Mesodermal cell (in vitro differentiated cells): Measurements from ENCODE around the gene CABYR. TPM values are rescaled to one million over a fixed set of nuclear protein-coding genes. Genes with fewer than 3 reads are reported as not detected.

Experiments
- H3K27ac ChIP-seq: 2 replicates; pipeline ENCODE4 v1.7.0; 2013; ENCODE audit warnings: mild to moderate bottlenecking, low read depth, low read length, moderate library complexity; ENCODE audit not compliant: severe bottlenecking
- H3K36me3 ChIP-seq: 2 replicates; pipeline ENCODE4 v1.7.1; 2013; ENCODE audit warnings: mild to moderate bottlenecking, low read length, moderate library complexity; ENCODE audit not compliant: control insufficient read depth, insufficient read depth
- H3K4me1 ChIP-seq: one replicate; pipeline ENCODE4 v1.7.1; 2013; ENCODE audit warnings: mild to moderate bottlenecking, low read length; ENCODE audit not compliant: insufficient read depth, control insufficient read depth, poor library complexity, severe bottlenecking
- H3K4me3 ChIP-seq: 2 replicates; pipeline ENCODE4 v1.7.0; 2013; ENCODE audit warnings: low read length, control low read depth, mild to moderate bottlenecking; ENCODE audit not compliant: insufficient read depth, poor library complexity, severe bottlenecking; ENCODE audit errors: extremely low read depth
- H3K9me3 ChIP-seq: 2 replicates; pipeline ENCODE4 v1.7.1; 2013; ENCODE audit warnings: mild to moderate bottlenecking, low read length, moderate library complexity; ENCODE audit not compliant: control insufficient read depth
- WGBS, 2 experiments: methylation state at CpG; one replicate each; pipeline ENCODE4 v1.1.5; 2013; ENCODE audit warnings: missing lambda C conversion rate in 2 of 2; ENCODE audit not compliant: insufficient coverage in 2 of 2; 5-methylcytosine and 5-hydroxymethylcytosine counted together
- polyA plus RNA-seq, 2 experiments: library from polyadenylated mRNA; stranded (reverse); fragments of 50-300 nt; gene quantifications; one replicate each; pipeline ENCODE4 v1.2.3, GENCODE V29; 2013

CABYR gene, protein sequence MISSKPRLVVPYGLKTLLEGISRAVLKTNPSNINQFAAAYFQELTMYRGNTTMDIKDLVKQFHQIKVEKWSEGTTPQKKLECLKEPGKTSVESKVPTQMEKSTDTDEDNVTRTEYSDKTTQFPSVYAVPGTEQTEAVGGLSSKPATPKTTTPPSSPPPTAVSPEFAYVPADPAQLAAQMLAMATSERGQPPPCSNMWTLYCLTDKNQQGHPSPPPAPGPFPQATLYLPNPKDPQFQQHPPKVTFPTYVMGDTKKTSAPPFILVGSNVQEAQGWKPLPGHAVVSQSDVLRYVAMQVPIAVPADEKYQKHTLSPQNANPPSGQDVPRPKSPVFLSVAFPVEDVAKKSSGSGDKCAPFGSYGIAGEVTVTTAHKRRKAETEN
- polyA plus RNA-seq (2013, experiment 1 of 2): 7.7 TPM
- 6.4 TPM for polyA plus RNA-seq (2013, experiment 2 of 2)

DNA sequence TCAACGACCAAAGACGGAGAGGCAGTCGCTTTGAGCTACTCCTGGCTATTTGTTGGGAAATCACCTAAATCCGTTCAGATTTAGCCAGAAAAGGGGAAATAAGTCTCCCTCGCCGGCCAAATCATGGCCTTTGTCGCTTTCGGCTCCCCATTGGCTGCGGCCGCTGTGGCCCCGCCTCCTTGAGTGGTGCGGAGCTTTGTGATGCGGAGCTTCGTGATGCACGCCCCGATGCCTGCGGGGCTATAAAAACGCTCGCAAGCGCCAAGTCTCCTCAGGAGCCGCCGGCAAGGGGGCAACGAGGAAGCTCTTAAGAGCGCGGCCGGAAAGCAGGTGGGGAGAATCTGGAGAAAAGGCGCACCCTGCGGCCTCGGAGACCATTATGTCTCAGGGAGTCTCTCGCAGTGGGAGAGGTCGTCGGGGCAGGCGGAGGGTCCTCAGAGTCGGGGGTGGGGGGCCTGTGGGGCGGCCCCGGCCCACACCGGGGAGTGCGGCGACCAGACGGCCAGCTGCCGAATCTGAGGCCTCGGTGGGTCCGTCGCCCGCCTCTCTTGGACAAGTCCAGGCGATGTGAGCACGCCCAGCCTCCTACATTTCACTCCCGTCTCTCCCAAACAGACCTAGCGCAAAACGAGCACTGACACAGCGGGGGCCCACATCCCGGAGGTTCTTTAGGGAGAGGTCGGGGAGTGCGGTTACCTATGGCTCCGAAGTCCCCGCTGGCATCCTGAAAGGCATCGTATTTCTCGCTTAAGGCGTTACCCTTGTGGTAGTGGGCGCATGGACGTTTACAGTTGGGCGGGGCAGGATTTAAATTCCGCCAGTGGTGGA, at the start of gene CABYR:
Gene CABYR (plus strand): TSS at position 274 of the 828 bp plus-strand sequence. CDS start 4,053 bp downstream, outside the sequence.
- Histone ChIP-seq H3K9me3 (no peaks in the 10 kb centered on the region), H3K36me3 (no peaks in the 10 kb centered on the region), H3K4me3 (peak within 1 kb of the TSS; percentile 51), H3K27ac (no peak within 1 kb of the TSS), H3K4me1 (no peaks in the 10 kb centered on the region)
- 14% methylated on average over 40 to 48 of the region's 63 CpGs for WGBS, 2 experiments

DNA sequence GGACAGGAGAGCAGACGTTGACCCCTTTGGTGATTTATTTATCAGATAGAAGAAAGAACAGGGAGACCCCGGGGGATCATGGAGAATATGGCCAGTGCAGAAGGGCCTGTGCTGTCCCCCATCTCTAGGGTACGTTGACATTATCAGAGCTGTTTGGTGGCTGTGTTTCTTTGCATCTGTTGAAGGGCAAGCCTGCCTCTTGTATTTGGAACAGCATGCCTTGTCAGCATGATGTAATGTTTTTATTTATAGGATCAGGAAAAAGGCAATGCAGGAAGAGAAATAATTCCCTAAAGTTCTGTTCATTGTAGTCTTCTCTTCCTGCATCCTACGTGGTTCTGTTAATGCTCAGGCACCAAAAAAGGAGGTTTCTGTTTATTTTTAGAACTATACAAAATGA, 49.8 kb upstream of the CABYR start:
- Histone ChIP-seq H3K4me1 (no peaks in the 10 kb centered on the region), H3K36me3 (no peaks in the 10 kb centered on the region), H3K27ac (peak overlapping the region; percentile 16), H3K9me3 (no peaks in the 10 kb centered on the region), H3K4me3 (no peak overlapping the region)
- 83 to 89% methylated on average over 2 to 3 of the region's 4 CpGs for WGBS, 2 experiments

DNA sequence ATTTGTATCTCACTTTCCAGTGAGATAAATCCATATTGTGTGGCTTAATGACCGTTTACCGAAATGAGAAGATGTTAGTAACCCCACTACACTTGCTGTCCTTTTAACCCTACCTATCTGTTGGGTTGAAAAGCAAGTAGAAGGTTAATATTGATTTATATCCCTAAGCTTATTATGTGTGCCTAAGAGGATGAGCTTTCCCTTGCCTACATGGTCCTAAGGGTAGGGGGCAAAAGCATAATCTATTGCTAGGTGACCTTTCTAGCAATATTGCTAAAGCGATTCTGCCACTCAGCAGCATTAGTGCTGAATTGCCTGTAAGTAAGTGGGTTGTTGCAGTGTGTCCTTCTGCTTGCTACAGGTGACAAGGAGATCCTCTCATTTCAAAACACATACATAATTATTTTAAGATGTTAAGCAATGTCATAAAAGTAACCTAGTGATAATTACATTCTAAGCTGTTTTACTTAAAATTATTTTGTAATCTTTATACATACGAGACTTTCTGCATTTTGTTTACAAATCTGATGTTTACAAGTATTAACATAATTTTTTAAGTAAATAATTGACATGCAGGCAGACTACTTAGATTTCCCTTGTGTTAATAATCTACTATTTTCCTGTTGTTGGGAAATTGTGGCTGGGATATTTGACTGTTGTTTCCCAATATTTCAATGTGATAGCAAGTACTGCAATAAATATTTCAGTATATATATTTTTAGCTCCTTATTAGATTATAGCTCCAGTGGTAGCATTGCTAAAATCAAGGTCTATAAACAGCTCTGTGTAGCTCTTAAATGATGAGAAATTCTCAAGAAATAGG, 49.1 kb upstream of the CABYR start:
- no peaks in the 10 kb centered on the region for H3K9me3 ChIP-seq
- no peak overlapping the region for H3K4me3 ChIP-seq
- no peaks in the 10 kb centered on the region for H3K4me1 ChIP-seq
- no CpG with 5 or more reads among the region's 4 CpGs for WGBS, 2 experiments
- no peaks in the 10 kb centered on the region for H3K36me3 ChIP-seq
- peak overlapping the region; percentile 16 for H3K27ac ChIP-seq

DNA sequence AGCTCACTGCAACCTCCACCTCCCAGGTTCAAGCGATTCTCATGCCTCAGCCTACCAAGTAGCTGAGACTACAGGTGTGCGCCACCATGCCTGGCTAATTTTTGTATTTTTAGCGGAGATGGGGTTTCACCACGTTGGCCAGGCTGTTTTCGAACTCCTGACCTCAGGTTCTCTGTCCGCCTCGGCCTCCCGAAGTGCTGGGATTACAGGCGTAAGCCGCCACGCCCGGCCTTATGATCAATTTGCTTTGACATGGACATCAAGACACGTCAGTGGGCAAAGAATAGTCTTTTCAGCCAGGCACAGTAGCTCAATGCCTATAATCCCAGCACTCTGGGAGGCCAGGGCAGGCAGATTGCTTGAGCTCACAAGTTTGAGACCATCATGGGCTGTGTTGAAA, 48.0 kb upstream of the CABYR start:
- Histone ChIP-seq H3K36me3 (no peaks in the 10 kb centered on the region), H3K4me3 (no peak overlapping the region), H3K9me3 (no peaks in the 10 kb centered on the region), H3K27ac (no peak overlapping the region), H3K4me1 (no peaks in the 10 kb centered on the region)
- WGBS, 2 experiments: 85 to 87% methylated on average over 13 of the region's 13 CpGs

DNA sequence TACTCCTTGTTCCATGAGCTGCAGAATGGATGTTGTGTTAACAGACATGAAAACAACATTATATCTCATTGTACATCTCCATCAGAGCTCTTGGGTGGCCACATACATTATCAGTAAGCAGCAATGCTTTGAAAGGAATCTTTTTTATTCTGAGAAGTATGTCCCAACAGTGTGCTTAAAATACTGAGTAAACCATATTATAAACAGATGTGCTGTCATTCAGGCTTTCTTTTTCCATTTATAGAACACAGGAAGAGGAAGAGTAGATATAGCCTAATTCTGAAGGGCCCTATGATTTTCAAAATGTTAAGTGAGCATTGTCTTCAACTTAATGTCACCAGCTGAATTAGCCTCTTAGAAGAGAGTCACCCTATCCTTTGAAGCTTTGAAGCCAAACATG, 44.3 kb upstream of the CABYR start:
- H3K9me3 ChIP-seq: no peaks in the 10 kb centered on the region
- H3K4me3 ChIP-seq: no peak overlapping the region
- no peaks in the 10 kb centered on the region for H3K4me1 ChIP-seq
- no peak overlapping the region for H3K27ac ChIP-seq
- no peaks in the 10 kb centered on the region for H3K36me3 ChIP-seq

DNA sequence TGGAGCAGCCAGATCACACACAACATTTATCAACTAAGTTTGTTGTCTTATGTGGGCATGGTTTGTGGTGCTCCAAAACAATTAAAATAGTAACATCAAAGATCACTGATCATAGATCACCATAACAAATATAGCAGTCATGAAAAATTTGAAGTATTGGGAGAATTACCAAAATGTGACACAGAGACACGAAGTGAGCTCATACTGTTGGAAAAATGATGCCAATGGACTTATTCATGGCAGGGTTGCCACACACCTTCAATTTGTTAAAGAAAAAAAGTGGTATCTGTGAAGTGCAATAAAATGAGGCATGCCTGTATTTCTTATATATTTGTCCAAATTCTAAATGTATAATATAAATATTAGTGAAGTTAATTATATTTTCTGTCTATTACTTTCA, 42.9 kb upstream of the CABYR start:
- H3K9me3 ChIP-seq: no peaks in the 10 kb centered on the region
- H3K27ac ChIP-seq: no peak overlapping the region
- no peaks in the 10 kb centered on the region for H3K36me3 ChIP-seq
- no peak overlapping the region for H3K4me3 ChIP-seq
- no peaks in the 10 kb centered on the region for H3K4me1 ChIP-seq
- 100% methylated on average over 1 of the region's 1 CpG for WGBS, 2 experiments

DNA sequence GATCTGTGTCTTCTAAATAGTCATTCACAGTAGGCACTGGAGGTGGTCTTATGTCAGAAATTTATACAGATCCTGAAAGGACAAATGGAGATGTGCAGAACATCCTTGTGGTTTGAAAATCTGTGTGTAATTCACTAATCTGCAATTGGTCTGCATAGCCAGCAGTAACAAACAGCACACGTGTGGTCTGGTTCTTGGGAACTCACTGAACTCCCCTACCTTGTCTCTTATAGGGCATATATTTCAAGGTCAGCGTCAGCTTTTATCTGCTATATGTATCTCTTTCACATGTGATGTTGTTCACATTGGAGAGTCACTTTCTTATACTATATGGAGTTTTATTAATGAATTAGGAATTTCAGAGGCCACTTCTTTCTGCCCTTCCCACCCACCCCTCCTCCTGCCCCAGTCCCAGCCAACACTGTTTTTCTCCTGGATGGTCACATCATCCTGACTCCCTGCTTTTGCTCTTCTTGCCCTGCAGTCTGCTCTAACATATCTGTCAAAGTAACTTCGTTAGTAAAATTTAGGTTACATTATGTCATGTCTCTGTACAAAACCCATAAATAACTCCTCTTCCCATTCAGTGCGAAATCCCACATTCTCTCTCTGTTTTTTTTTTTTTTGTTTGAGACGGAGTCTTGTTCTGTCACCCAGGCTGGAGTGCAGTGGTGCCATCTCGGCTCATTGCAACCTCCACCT, 35.4 kb upstream of the CABYR start:
- Histone ChIP-seq H3K27ac (no peak overlapping the region), H3K9me3 (no peaks in the 10 kb centered on the region), H3K4me3 (no peak overlapping the region), H3K4me1 (no peaks in the 10 kb centered on the region), H3K36me3 (no peaks in the 10 kb centered on the region)
- WGBS, 2 experiments: 83 to 89% methylated on average over 3 of the region's 6 CpGs

DNA sequence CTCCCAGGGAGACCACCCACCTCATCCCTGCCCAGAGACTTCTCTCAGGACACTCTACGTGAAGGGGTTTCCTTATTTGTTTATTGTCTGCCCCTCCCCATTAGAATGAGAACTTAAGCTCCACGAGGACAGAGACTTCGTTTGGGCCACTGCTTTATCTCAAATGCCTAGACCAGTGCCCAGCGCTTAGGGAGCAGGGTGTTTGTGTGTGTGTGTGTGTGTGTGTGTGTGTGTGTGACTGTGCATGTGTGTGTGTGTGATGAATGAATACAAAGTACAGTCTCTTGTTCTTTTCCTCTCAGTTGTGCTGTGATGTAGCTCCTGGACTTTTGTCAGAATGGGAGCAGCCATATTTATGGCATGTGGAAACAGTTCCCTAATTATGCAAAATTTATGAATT, 34.4 kb upstream of the CABYR start:
- H3K36me3 ChIP-seq: no peaks in the 10 kb centered on the region
- H3K4me1 ChIP-seq: no peaks in the 10 kb centered on the region
- 89% methylated on average over 4 of the region's 4 CpGs; no CpG with 5 or more reads in 1 of the 2 experiments for WGBS, 2 experiments
- no peaks in the 10 kb centered on the region for H3K9me3 ChIP-seq
- H3K27ac ChIP-seq: no peak overlapping the region
- no peak overlapping the region for H3K4me3 ChIP-seq

DNA sequence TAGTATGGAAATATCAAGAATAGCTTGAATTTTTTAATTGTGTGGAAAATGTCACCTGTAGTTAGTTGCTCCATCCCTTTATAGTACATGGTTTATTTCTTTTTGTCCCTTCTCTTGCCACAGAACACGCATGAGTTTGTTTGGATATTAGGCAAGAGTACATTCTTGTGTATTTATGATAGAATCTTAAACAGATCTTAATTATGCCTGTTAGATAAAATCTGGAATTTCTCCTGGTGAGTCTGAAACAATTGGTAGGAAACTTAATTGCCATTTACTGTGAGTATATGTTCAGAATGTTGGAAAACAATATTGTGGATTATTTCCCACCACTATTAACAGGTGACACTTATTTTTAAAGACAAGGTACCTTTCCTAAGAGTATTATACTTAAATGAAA, 30.2 kb upstream of the CABYR start:
- Histone ChIP-seq H3K4me1 (no peaks in the 10 kb centered on the region), H3K27ac (no peak overlapping the region), H3K9me3 (no peaks in the 10 kb centered on the region), H3K36me3 (no peaks in the 10 kb centered on the region), H3K4me3 (no peak overlapping the region)
- WGBS, 2 experiments: no CpG with 5 or more reads among the region's 1 CpG

DNA sequence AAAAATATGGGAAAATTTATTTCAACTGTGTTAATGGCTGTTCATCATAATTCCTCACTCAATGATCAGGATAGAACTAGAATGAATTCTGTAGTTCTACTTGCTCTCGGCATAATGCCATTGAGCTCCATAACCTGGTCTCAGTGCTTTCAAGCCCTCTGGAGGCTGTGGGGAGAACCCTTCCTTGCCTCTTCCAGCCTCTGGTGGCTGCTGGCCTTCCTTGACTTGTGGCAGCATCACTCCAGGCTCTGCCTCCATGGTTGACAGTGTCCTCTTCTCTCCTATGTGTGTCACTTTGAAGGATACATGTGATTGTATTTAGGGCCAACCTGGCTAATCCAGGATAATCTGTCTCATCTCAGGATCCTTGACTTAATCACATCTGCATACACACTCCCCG, 26.9 kb upstream of the CABYR start:
- no peak overlapping the region for H3K27ac ChIP-seq
- no peaks in the 10 kb centered on the region for H3K4me1 ChIP-seq
- no peaks in the 10 kb centered on the region for H3K9me3 ChIP-seq
- WGBS, 2 experiments: 91 to 100% methylated on average over 1 to 2 of the region's 2 CpGs
- H3K36me3 ChIP-seq: no peaks in the 10 kb centered on the region
- no peak overlapping the region for H3K4me3 ChIP-seq
